Glutamatergic neuron (in vitro differentiated cells): ENCODE results near the gene LPIN3. TPM values are rescaled to one million over a fixed set of nuclear protein-coding genes. Genes with fewer than 3 reads are reported as not detected.

Source experiments
- DNase-seq: peaks from one replicate; pipeline ENCODE4 v3.0.0; 2022
- H3K27ac Mint-ChIP-seq: one replicate; pipeline ENCODE4 v1.8.0; 2020; ENCODE audit warnings: mild to moderate bottlenecking, mixed read lengths, inconsistent platforms; ENCODE audit not compliant: unreplicated experiment
- H3K27me3 Mint-ChIP-seq: one replicate; pipeline ENCODE4 v1.8.0; 2020; ENCODE audit warnings: mild to moderate bottlenecking, moderate library complexity, mixed read lengths, inconsistent platforms; ENCODE audit not compliant: unreplicated experiment
- H3K36me3 Mint-ChIP-seq: one replicate; pipeline ENCODE4 v1.8.0; 2020; ENCODE audit warnings: mild to moderate bottlenecking, mixed read lengths, inconsistent platforms; ENCODE audit not compliant: unreplicated experiment
- H3K4me1 Mint-ChIP-seq: one replicate; pipeline ENCODE4 v1.8.0; 2020; ENCODE audit warnings: mild to moderate bottlenecking, low read depth, mixed read lengths, inconsistent platforms; ENCODE audit not compliant: unreplicated experiment
- H3K4me3 Mint-ChIP-seq: one replicate; pipeline ENCODE4 v1.8.0; 2020; ENCODE audit warnings: mild to moderate bottlenecking, mixed read lengths, inconsistent platforms; ENCODE audit not compliant: unreplicated experiment
- H3K9me3 Mint-ChIP-seq: one replicate; pipeline ENCODE4 v1.8.0; 2020; ENCODE audit warnings: mild to moderate bottlenecking, moderate library complexity, mixed read lengths, inconsistent platforms; ENCODE audit not compliant: unreplicated experiment
- total RNA-seq: library from RNA; stranded (reverse); fragmentation: NEBNext Ultra II Directional; extraction: Animal tissue kit (Norgen Biotek cat#: 25700); gene quantifications from one replicate; pipeline ENCODE4 v1.2.1, GENCODE V29; 2021; ENCODE audit not compliant: unreplicated experiment
- TF ChIP-seq, protein P1 (sequence below): fragments of 200-600 bp; sonication (generic); IDR thresholded peaks from one replicate; pipeline ENCODE4 v1.5.0; 2021; ENCODE audit not compliant: partially characterized antibody, unreplicated experiment

Gene LPIN3
- total RNA-seq, 1 donor from 2014 or later = 5.9 TPM

DNA sequence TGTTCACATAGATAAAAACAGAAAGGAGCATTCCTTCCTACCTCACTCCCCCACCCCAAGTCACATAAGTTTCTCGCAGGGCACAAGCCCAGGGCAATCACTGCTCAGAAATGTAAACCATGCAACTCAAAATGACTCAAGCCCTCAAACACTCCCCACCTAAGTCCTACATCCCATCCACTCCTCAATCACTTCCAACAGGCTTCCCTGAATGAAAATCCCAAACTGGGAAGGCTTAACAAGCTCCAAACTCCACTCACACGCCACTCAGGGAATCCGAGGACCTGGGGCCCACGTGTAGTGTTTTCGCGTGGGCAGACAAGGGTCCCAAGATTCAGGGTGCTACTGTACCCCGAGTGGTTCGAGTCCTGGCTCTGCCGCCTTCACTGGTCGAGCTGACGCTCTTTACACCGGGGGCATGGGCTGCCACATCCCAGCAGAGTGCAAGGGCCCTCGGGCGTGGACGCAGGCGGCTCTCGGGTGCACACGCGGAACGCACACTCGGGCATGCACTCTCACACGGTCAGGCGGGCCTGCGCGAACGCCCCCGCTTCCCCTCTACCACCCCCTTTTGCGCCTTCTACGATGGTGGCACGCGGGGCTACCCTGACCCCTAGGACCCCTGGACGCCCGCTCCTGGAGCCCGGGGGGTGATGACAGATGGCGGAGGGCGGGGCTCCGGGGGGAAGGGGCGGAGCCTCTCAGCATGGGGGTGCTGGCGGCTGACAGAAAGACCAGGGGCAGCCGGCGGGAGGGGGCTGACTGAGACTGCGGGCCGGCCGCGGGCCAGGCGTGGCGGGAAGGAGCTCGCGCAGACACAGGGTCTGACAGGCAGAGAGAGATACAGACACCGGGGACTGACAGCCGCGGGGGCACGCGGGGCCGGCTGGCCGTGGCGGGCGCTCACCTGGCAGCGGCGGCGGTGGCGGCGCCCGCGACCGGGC, 23.7 kb upstream of the LPIN3 start:
- Mint-ChIP-seq H3K27me3 (peaks cover 6% of the 10 kb centered on the region), H3K27ac (peak overlapping the region; percentile 70), H3K4me1 (peaks cover 11% of the 10 kb centered on the region), H3K4me3 (peak overlapping the region; percentile 91), H3K9me3 (peaks cover 10% of the 10 kb centered on the region), H3K36me3 (no peaks in the 10 kb centered on the region)
- TF ChIP-seq, protein P1, sequence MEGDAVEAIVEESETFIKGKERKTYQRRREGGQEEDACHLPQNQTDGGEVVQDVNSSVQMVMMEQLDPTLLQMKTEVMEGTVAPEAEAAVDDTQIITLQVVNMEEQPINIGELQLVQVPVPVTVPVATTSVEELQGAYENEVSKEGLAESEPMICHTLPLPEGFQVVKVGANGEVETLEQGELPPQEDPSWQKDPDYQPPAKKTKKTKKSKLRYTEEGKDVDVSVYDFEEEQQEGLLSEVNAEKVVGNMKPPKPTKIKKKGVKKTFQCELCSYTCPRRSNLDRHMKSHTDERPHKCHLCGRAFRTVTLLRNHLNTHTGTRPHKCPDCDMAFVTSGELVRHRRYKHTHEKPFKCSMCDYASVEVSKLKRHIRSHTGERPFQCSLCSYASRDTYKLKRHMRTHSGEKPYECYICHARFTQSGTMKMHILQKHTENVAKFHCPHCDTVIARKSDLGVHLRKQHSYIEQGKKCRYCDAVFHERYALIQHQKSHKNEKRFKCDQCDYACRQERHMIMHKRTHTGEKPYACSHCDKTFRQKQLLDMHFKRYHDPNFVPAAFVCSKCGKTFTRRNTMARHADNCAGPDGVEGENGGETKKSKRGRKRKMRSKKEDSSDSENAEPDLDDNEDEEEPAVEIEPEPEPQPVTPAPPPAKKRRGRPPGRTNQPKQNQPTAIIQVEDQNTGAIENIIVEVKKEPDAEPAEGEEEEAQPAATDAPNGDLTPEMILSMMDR = no peak
- DNase-seq = peak; percentile 86

GRCh38 chr20:41317546-41318270, 22.9 kb upstream of the LPIN3 start, which contains the start of gene ZHX3:
Gene ZHX3 (minus strand): TSS chr20:41317731. CDS start chr20:41204916, 112,815 bp downstream.
- H3K4me3 Mint-ChIP-seq = peak within 1 kb of the TSS; percentile 91
- H3K4me1 Mint-ChIP-seq = peaks cover 11% of the 10 kb centered on the region
- TF ChIP-seq, protein P1 = no peak
- peaks cover 10% of the 10 kb centered on the region for H3K9me3 Mint-ChIP-seq
- H3K27ac Mint-ChIP-seq = peak within 1 kb of the TSS; percentile 70
- no peaks in the 10 kb centered on the region for H3K36me3 Mint-ChIP-seq
- DNase-seq = peak; percentile 99
- peaks cover 6% of the 10 kb centered on the region for H3K27me3 Mint-ChIP-seq

- Mint-ChIP-seq H3K4me1 (peaks cover 11% of the 10 kb centered on the region), H3K27ac (peak overlapping the region; percentile 59), H3K36me3 (no peaks in the 10 kb centered on the region)
Measured at GRCh38 chr20:41318271-41318649, 22.4 kb upstream of the LPIN3 start.

DNA sequence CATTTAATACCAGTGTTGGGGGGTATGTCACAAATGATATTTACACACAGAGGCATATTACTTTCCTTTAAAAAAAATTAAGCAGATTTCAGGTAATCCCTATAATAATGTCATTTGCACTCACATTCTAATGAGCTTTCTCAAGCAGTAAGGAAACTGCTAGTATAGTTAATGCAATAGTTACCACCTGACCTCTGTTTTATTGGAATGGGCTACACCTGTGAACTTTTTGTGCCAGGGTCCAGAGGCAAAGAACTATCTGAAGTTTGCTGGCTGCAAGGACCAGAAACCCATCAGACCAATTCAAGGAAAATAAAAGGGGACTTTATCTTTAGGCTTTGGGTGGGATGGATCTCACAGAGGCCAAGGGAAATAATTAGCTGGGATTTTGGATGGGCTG, 20.2 kb upstream of the LPIN3 start:
- Mint-ChIP-seq H3K9me3 (peaks cover 8% of the 10 kb centered on the region), H3K4me3 (no peak overlapping the region), H3K4me1 (peaks cover 11% of the 10 kb centered on the region), H3K27ac (no peak overlapping the region), H3K36me3 (no peaks in the 10 kb centered on the region), H3K27me3 (peaks cover 6% of the 10 kb centered on the region)
- TF ChIP-seq, protein P1 = no peak
- no peak for DNase-seq

More at GRCh38 chr20:41318271-41318649, 22.4 kb upstream of the LPIN3 start:
- H3K9me3 Mint-ChIP-seq = peaks cover 10% of the 10 kb centered on the region
- no peak for DNase-seq
- peaks cover 6% of the 10 kb centered on the region for H3K27me3 Mint-ChIP-seq
- TF ChIP-seq, protein P1 = no peak
- H3K4me3 Mint-ChIP-seq = peak overlapping the region; percentile 77
